ENCODE results near the gene ACAD11. TPM values are rescaled to one million over a fixed set of nuclear protein-coding genes. Genes with fewer than 3 reads are reported as not detected.

The ACAD11 gene
- total RNA-seq, 1 experiment from 2014 or later = 12.6 TPM

- H3K36me3 ChIP-seq (ENCODE audit: control insufficient read depth in 1 of 2, insufficient read depth in 2 of 2, low read length in 2 of 2) = no peaks in the 10 kb centered on the region
- ChIA-PET RAD21 (ENCODE audit: low non-redundant PET in 1 of 2, low total read pairs in 2 of 2, uncharacterized antibody in 2 of 2, unreplicated experiment in 2 of 2) (no interaction called here), POLR2A (no interaction called here), CTCF (interaction anchor here (1.5 kb wide), 1 partner anchor 13 kb away, joined by 4 read pairs; no protein-coding TSS in a partner anchor)
- no peaks in the 10 kb centered on the region for H3K79me2 ChIP-seq (ENCODE audit: insufficient read depth, low read length)
- 0 out of 2 replicates have a peak overlapping the region, but pooled peaks have one; percentile 7 for H3K4me2 ChIP-seq (ENCODE audit: low read length)
- ATAC-seq (no peak), DNase-seq (ENCODE audit: low read depth, low spot score) (no peak)
- TF ChIP-seq ZBTB33 (IDR thresholded peaks at IDR 0.05; ENCODE audit: extremely low read depth, insufficient replicate concordance, low read length) (no peak), SRF (IDR thresholded peaks at IDR 0.05; ENCODE audit: low read depth) (no peak), ATF3 (IDR thresholded peaks at IDR 0.05) (no peak), EGR1 (IDR thresholded peaks at IDR 0.05; ENCODE audit: low read depth) (no peak), REST (IDR thresholded peaks at IDR 0.05; ENCODE audit: low read depth) (no peak), JUND (IDR thresholded peaks at IDR 0.05) (peak; percentile 57), ZNF274 (IDR thresholded peaks at IDR 0.05; ENCODE audit: low read depth, low read length) (no peak), FOSL1 (IDR thresholded peaks at IDR 0.05; ENCODE audit: low read depth) (peak; percentile 74), CBX3 (IDR thresholded peaks at IDR 0.05; ENCODE audit: low read depth) (no peak), EZH2phosphoT487 (IDR thresholded peaks at IDR 0.05; ENCODE audit: borderline replicate concordance) (no peak), CEBPB (IDR thresholded peaks at IDR 0.05; ENCODE audit: low read depth) (peak; percentile 23; the same call in 1 of the 2 replicates), CTCF (IDR thresholded peaks at IDR 0.05 in 2 of 3, conservative IDR thresholded peaks at IDR 0.05 in 1 of 3; ENCODE audit: borderline replicate concordance in 1 of 3, insufficient read depth in 1 of 3, low read depth in 2 of 3, low read length in 2 of 3) (no peak), ELF1 (IDR thresholded peaks at IDR 0.05; ENCODE audit: borderline replicate concordance, low read depth) (no peak), SP1 (IDR thresholded peaks at IDR 0.05; ENCODE audit: low read depth) (peak; percentile 45; the same call in 1 of the 2 replicates), MAX (IDR thresholded peaks at IDR 0.05) (no peak), TCF7L2 (IDR thresholded peaks at IDR 0.05; ENCODE audit: borderline replicate concordance, extremely low read depth, insufficient read depth, insufficient read length) (no peak), POLR2A (IDR thresholded peaks at IDR 0.05; ENCODE audit: borderline replicate concordance, extremely low read depth, insufficient read depth, insufficient read length) (no peak)
- H3K9me2 ChIP-seq (ENCODE audit: insufficient read depth) = no peaks in the 10 kb centered on the region
- no peak overlapping the region for H3K9ac ChIP-seq (ENCODE audit: low read length)
- intact Hi-C loops (cut with micrococcal nuclease) = no loop called here
- H3K9me3 ChIP-seq (ENCODE audit: control insufficient read depth in 1 of 2, insufficient read depth in 1 of 2, low read depth in 1 of 2, low read length in 2 of 2) = no peaks in the 10 kb centered on the region
- no peak overlapping the region for H3K4me3 ChIP-seq (replicated peaks in 1 of 2; ENCODE audit: low read depth in 1 of 2, low read length in 2 of 2)
- H3K4me1 ChIP-seq (ENCODE audit: control insufficient read depth in 1 of 2, insufficient read depth in 2 of 2, low read length in 2 of 2) = peaks cover 0 to 15% of the 10 kb centered on the region in 2 experiments; a peak in 2 of 4 replicates
- no TSS peak for BruUV-seq (replicated peaks)
- H2AFZ ChIP-seq (ENCODE audit: low read depth, low read length, poor library complexity, severe bottlenecking) = no peak overlapping the region
- no peaks in the 10 kb centered on the region for H4K20me1 ChIP-seq (ENCODE audit: insufficient read depth)
- no peaks in the 10 kb centered on the region for H3K27me3 ChIP-seq (ENCODE audit: insufficient read depth, low read length)
- H3K27ac ChIP-seq (ENCODE audit: low read depth, low read length) = no peak overlapping the region
Measured at GRCh38 chr3:132629928-132630327, 29.7 kb downstream of the ACAD11 start.

Data from HCT116 (cell line).